Stimulated activated CD4-positive, alpha-beta T cell treated with anti-CD3 and anti-CD28 coated beads, Interleukin-4, amount 100 ng/mL, for 4 hours (primary cell): ENCODE measurements around the gene UQCC5.
A peak's percentile ranks its signal among the peaks of the same experiment; 100 is the strongest.
"Not testable (repeated sequence)": the region's sequence is repeated elsewhere in the genome, so short reads cannot be mapped to it uniquely, and the experiment has no call there.

Source experiments
- DNase-seq, 2 experiments: peaks; one replicate each; pipeline ENCODE4 v3.0.0-alpha.2; 2020

UQCC5 gene

DNA sequence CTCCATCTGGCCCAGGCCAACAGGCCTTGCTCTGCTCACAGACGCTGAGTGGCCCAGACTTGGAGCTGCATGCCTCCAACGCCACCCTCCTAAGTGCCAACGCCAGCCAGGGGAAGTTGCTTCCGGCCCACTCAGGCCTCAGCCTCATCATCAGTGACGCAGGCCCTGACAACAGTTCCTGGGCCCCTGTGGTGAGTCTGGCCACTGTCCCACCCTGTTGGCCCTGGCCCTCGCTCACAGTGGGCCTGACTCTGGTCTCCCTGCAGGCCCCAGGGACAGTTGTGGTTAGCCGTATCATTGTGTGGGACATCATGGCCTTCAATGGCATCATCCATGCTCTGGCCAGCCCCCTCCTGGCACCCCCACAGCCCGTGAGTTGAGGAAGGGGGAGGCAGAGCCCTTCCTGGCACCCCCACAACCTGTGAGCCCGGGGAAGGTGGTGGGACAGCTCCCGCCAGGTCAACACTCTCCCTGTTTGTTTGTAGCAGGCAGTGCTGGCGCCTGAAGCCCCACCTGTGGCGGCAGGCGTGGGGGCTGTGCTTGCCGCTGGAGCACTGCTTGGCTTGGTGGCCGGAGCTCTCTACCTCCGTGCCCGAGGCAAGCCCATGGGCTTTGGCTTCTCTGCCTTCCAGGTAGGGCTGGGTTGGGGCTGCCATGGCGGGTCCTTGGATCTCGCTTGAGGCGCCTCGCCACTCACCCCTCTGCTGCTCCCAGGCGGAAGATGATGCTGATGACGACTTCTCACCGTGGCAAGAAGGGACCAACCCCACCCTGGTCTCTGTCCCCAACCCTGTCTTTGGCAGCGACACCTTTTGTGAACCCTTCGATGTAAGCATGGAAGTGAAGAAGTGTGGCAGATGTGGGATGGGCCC, 12.8 kb upstream of the UQCC5 start:
- DNase-seq: no peak

DNA sequence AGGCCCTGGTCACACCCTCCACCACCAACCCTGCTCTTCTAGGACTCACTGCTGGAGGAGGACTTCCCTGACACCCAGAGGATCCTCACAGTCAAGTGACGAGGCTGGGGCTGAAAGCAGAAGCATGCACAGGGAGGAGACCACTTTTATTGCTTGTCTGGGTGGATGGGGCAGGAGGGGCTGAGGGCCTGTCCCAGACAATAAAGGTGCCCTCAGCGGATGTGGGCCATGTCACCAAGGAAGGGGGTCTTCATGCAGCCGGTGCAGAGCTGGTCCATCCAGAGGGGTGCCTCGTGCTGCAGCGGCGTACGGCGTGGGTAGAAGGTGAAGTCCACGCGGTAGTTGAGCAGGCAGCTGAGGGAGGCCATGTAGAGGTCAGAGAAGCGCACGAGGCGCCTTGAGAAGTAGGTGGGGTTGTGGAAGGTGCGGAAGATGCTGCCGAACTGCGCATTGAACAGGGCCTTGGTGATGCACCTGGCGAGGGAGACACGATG, 12.1 kb upstream of the UQCC5 start:
- DNase-seq: no peak

DNA sequence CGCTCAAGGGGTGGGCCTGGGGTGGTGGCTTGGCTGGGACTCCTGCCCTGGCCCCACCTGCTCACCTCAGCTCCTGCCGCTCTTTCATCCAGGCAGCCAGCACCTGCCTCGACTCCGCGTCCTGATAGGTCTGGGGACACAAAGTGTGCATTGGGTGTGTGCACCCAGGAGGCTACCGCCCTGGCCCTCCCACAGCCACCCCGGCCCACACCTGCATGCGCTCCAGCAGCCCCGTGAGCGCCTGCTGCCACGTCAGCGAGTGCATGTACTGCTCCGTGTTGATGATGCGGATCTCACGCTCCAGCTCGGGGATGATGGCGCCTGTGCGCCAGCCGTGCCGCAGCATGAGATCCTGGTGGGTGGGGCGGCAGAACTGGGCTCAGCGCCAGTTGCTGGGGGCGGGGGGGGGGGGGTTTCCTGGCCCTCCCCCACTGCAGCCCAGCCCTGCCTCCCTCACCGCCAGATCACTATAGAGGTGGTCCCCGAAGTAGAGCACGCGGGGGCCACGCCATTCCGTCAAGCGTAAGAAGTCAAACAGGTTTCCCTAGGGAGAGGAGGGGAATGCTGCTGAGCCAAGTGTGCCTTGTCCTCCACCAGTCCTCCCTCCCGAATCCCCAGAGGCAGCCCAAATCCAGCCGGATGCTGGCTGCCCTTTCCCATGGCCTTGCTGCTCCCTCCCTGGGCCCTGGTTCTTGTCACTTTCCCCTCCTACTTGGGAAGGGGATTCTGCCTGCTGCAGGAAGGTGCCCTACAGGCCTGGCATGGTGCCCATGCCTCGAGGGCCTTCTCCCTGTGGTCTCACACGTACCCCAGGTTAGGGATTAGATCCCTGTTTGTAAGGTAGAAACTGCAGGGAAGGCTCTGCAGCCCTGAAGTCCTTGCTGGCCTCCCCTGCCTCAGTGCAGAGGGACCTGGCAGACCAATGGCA, 11.4 kb upstream of the UQCC5 start:
- no peak for DNase-seq

DNA sequence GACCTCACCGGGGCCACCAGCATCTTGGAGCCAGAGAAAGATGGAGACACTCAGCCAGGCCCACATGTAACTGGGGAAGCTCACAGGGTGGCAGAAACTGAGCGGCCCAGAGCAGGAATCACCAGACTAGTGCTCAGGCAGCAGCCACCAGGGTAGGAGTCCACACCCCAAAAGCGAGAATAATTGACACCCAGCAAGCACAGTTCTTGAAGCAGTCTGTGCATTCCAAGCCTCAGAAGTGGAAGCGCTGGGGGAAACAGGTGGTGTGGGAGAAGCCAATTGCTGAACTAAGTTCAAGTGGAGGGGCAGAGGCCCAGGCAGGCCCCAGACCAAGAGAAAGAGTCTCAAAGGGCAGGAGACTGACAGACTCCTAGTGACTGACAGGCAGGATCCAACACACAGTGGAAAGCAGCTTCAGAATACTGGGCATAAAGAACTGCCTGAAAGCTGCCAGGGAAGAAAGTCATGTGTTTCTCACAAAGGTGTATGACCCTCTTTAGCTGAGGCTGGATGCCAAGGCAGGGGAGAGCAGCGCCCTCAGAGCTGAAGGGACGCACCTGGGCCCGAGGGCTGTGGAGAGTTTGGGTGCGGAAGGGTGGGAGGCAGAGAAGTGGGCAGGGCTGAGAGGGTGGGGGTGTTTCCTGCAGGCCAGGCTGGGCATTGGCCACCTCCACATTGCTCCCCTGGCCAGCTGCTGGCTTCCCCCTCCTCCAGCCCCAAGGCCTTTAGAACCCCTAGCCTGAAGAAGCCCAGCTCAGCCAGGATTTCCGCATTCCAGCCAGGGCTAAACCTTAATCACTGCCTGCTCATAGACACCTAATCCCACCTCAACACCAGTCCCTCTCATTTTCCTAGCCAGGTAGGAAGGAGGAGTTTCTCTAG, 10.5 kb upstream of the UQCC5 start:
- DNase-seq: no peak

DNA sequence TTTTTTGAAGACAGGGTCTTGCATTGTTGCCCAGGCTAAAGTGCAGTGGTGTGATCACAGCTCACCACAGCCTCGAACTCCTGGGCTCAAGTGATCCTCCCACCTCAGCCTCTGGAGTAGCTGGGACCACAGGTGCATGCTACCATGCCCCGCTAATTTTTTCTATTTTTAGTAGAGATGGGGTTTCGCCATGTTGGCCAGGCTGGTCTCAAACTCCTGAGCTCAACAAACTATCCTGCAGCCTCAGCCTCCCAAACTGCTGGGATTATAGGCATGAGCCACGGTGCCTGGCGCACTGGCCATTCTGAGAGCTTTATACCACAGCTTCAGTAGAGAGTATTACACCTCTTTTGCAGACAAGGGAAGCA, 9.8 kb upstream of the UQCC5 start:
- DNase-seq: not testable (repeated sequence)

DNA sequence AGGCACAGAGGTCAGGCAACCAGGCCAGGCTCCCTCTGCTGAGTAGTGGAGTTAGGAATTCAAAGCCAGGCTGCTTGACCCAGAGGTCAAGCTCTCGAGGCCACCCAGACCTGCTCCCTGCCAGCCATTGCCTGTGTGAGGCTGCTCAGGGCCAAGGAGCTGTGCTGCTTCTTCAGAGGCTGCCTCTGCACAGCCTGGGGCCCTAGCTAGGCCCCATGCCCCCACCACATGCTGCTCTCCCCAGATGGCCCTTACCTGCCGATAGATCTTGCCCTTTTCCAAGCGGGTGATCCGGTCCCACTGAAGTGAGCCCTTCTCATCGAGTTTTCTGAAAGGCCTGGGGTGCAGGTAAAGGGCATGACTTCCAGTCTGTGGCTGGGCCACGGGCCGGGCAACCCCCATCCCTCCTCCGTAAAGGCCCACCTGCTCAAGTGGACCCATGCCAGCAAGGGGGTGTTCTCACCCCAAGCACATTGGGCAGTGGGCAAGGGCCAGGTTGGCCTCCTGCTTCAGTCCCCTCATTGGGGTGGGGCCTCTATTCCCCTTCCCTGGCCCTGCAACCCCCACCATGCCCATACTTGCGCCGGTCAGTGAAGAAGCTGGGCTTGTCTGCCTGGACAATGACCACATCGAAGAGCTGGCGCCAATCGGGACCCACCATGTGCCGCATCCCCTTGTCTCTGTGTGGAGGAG, 9.2 kb upstream of the UQCC5 start:
- DNase-seq: no peak

DNA sequence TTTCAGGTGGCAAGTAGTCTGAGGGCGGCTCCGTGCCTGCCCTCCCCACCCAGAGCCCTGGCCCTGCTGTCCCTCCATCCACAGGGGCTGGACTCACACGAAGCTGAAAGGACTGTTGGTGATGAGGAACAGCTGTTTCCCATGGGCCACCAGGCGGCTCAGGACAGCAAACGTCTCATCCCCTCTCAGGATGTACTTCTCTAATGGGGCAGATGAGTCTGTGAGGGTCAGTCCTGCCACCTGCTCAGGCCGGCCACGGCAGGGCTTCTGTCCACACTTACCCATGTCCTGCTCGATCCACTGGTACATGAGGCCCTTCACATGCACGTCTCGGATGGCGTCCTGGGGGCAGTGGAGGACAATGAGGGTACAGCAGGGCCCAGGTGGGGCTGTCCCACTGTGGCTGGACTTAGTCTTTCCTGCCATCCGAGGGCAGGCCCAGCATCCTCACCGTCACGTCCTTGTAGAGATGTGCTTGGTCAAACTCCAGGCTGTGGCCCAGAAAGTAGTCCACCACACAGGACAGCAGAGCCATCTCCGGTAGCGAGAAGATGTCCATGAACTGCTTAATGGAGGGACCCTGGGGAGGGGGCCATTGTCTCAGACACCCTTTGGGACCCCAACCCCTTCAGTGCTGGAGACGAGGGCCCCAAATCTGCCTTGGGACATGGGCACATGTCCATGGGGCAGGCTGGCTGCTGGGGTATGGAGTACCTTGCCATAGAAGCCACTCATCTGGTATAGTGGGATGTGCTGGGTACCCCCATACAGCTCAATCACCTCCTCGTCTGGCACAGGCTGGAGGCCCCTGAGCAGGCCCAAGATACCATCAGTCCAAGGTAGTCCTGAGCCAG, 8.4 kb upstream of the UQCC5 start:
- no peak for DNase-seq

DNA sequence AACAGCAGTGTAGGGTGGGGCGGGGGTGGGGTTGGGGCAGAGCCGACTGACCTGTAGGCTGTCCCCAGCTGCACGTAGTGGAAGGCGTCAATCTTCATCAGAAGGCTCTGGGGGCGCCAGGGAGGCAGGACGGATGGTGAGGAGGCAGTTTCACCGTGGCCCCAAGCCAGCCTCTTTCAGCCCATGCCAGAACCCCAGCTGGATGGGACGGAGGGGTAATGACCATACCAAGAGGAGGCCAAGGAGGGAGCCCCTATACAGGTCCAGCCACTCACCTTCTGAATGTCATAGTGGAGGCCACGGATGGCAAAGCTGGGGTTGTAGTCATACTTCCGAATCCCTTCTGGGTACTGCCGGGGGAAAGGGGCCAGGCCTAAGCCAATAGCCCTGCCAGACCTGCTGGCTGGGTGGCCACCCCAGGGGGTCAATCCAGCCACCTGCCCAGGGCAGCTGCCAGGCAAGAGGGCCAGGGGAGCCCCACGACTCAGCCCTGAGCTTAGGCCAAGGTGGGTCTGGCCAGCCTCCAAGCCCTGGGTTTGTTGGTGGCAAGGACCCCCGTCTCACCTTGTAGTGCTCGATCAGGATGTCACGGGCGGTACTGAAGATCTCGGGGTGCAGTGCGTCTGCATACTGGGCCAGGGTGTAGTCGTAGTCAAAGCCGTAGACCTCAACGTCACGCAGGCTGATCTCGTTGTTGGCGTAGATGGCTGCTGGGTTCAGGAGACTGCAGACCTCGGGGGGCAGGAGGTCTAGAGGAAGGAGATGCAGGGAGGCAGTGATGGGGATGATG, 7.6 kb upstream of the UQCC5 start:
- DNase-seq: no peak

DNA sequence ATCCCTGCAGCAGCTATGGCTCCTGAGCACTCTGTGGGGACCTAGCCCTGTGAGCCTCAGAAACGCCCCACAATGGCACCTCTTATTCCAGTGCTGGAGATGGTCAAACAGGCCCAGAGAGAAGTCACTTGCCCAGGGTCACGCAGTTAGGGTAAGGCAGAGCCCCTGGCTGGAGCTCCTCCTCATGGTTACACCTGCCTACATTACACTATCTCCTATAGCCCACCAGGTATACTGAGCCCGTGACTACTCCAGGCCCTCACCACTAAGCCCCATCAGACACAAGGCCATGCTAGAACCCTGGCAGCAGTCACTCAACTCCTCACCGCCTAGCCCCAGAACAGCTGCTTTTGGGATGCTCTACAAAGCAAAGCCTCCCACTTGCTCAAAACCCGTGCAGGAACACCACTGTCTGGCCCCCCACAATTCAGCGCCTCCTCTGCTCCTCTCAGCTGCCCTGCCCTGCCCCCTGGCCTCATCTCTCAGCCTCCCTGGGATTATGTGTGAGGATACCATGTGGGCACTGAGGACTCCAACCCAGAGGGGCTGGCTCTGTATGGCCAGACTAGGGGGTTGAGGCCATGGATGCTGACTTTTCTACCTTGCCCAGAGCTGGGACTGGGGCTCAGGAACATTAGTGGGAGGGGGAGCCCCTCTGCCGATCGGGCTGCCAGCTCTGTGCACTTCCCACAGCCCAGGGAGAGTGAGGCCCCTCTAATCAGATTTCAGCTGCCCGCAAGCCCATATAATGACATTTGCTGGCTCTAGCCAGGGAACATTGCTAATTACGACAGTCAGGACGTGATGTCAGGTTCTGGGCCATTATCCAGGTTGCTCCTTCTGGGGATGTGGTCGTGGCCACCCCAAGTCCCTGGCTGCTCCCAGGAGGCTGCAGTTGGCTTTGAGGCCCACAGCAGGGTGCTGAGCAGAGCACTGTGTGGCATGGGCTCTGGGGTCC, 6.8 kb upstream of the UQCC5 start:
- DNase-seq: no peak

DNA sequence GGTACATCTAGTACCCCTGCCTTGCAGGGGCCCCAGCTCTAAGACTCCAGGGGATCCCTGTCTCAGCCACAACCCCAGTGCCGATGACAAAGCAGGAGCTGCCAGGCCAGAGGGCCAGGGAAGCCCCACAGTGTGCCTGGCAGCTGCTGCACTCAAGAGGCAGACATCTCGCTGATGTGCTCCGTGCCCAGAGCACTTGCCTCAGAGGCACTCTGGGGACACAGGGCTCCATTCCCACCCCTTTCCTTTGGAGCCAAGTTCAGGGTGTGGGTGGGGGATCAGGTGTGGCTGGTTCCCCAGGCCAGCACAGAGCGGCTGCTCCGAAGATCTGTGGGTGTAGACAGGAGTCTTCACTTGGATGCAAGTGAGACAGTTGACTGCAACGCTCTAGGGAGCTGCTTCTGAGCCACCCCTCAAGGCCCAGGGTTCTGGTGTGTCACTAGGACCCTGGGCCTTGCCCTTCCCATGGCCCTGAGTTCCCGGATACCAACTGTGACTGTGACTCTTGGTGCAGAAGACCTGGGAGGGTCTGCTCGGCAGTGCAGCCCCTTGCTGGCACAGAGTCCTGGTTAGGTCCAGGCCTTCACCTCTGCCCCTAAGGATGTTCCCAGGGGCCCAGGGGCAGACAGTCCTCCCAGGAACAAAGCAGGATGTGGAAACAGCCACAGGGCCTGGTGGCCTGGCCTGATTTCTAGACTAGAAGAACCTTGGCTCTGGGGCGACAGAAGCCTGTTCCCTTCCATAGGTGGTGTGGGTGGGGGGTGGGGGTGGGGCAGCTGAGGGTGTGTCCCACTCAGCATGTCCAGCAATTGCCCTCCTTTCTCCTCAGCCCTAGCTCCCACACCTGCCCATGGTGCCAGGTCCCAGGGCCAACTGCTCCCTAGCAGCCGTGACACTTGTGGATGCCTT, 5.2 kb upstream of the UQCC5 start:
- DNase-seq: no peak

DNA sequence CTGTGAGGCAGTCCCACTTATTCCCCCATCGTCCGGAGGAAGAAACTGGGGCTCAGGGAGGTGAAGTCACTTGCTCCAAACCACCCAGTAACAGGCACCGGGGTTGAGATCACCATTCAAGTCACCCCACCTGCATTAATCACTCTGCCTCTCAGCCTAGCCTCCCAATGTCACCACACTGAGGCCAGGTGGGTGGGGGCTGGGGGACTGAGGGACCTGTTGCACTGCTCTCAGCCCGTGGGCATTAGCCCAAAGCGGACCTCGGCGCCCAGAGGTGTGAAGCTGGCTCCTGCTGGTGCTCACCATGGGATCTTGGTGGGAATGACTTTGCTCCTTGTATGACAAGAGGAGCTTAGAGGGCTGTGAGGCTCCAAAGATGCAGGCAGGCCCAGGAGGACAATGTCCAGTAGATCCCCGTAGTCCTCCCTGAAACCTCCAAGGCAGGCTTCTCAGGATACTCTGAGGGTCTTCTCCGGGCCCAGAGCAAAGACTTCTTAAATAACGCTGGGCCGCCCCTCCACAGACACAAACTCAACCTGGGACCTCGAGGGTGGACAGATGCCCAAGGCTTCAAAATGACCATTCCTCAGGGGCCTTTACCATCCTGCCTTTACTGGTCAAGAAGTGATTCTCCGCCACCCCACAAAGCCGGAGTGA, 4.4 kb upstream of the UQCC5 start:
- DNase-seq: no peak

DNA sequence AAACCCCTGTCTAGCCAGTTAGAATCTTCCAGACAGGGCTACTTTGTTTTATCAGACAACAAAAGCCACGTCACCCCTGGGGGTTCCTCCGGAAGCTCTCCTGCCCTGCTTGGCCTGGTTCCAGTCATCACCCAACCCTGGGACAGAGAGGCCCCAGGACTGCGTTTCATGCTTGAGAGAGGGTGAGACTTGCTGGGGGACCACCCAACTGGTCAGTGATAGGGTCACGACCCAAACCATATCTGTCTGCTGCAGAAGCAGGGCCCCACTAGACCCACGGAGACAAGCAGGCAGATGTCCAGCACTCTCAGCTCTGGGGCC, 3.9 kb upstream of the UQCC5 start:
- no peak for DNase-seq

DNA sequence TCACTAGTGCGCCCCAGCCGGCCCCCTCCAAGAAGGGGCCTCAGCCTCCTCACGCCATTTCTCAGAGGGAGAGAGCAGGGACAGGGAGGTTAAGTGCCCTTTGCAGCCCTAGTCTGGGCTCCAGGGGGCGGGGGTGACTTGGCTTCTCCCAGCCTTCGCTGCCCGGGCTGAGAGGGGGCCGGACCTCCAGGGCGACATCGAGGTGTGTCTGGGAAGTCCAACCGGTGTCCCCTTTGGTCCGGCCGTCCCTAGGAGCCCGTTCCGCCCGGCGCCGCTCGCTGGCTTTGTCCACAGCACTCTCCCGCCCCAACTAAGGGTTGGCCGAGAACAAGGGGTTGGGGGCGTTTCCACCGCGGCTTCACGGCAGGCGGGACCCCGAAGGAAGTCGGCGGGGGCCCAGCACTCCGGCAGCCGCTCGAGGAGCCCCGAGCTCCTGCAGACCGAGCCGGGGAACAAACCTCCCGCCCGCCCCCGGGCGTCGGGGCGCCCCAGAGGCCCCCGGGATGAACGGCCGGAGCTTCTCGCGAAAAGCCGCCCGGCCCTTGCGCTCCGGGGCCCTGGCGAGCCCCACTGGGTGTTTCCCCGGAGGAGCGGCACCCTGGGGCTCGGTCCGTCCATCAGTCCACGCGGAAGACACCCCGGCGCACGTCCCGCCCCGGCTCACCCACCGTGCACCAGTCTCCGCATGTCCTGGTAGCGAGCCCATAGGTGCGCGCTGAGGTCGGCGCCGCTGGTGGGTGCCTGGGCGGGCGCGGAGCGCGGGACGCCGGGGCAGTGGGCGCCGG, 3.4 kb upstream of the UQCC5 start:
- peak in 1 of 2 experiments; percentile 26 for DNase-seq

DNA sequence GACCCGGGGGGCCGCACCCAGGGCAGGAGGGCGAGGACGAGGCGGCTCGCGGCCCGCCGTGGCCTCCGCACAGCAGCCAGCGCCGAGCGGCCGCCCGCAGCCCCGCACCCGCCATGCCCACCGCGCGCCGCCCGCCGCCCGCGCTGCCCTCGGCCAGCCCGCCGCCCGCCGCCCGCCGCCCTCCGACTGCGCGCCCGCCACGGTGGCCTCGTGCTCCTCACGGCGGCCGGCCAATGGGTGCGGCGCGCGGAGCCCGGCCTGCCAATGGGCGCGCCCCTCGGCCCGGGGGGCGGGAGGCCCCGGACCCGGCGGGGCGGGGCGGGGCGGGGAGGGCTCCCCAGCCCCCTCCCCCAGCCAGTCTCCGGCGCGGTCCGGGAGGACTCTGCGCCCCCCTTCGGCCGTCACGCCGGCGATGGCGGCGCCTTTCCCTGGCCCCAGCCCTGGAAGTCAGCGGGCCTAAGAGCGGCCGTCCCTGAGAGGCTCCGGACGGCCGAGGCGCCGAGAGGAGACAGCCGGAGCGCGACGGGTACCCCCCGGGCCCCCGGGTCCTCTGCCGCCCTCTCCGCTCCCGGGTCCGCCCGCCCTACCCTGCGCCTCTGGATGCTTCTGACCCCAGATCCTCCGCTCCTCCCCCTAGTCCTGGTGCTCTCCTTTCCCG, 2.7 kb upstream of the UQCC5 start, which contains the start of gene NT5DC2:
TSS of gene NT5DC2 (minus strand) at position 235 of the 658 bp plus-strand sequence. CDS start at position 115, 120 bp downstream.
- peak; percentile 55 to 74 for DNase-seq

DNA sequence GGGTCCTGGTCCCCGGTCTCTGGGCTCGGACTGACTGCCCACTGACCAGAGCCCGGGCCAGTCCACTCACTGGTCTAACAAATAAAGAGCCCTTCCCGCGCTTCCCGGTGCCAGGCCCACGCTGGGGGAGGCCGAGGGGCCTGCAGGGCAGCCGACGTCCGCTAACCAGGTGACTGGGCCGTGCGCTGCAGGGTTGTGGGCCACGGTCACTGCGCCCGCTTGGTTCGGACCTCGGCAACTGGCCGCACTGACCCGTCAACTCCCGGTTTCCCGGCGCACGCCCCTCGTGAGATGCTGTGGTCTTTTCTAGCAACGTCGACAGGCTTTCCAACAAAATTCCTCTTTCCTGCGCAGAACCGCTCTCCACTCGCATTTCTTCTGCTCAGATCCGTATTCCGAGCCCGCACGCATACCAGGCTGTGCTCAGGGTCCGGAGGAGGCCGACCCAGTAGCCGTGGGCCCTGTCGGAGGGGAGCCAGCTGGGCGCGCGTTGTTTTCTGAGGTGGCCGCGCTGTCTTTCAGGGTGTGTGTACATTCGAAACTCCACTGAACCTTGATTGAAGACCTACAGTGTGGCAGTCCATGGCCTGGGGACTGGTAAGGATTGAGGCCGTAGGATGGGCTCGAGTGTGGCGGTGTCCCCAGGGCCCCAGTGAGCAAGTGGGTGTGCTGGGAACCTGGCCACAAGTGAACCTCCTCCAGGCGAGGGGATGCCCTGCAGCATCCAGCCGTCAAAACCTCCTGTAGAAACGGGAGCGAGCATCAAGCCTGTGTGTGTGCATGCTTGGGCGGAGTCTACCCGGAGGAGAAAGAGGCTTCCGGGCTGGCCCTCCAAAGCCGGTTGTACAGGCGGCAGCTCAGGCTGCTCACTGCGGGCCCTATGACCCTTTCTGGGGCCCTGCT, 1.9 kb upstream of the UQCC5 start:
- DNase-seq: no peak
